Kidney tubule cell (primary cell): Measurements from ENCODE around the gene SPAG16.
"Not testable (repeated sequence)": the region's sequence is repeated elsewhere in the genome, so short reads cannot be mapped to it uniquely, and the experiment has no call there.

Experiments used
- DNase-seq: peaks from one replicate; pipeline ENCODE4 v3.0.0-alpha.2; 2018; ENCODE audit warnings: low spot score

Gene SPAG16

DNA sequence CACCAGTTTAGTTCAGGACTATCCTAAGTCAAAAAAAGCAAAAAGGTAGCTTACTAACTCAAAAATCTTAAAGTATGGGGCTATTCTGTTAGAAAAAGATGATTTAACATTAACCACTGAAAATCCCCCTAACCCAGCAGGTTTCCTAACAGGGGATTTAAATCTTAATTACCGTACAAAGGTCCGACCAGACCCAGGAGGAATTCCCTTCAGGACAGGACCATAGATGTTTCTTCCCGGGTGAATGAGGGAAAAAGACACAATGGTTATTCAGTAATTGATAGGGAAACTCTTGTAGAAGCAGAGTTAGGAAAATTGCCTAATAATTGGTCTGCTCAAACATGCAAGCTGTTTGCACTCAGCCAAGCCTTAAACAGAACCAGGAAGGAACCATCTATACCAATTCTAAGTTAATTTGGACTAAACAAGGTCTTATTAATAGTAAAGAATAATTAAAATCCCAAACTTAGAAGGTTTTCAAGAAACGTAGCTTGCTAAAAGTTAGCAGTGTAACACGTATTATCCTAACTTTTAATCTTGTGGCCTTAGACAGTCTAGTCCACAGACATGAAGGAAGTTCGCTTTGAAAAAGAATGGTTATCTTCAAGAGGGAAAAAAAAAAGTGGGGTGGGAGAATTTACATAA lies 124.3 kb downstream of the SPAG16 start:
- not testable (repeated sequence) for DNase-seq

- DNase-seq: not testable (repeated sequence)
Measured at GRCh38 chr2:213410687-213411086, 126.4 kb downstream of the SPAG16 start.

DNA sequence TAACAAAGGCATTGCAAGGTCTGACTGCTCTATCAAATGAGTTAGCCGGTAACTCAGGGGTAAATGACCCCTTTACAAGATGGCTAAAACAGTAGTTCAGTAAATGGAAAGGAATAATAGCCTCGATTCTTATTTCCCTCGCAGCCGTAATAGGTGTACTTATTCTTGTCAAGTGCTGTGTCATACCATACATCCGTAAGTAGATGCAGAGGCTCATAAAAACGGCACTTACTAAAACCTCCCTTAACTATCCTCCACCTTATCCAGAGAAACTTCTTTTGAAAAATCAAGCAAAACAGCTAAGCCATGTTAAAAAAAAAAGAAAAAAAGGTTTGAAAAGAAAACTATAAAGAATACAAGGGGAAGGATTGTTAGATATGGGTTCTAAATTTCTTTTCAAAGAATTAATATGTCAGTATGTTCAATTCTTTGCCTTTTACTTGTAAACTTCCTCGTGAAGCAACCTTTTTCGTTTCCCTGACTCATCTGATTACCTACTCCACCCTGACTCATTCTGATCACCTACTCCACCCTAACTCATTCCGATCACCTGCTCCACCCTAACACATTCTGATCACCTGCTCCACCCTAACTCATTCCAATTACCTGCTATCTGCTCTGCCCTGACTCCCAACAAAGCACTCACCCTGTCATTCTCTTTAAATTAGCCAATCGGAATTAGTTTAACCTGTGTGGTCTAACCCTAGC lies 127.5 kb downstream of the SPAG16 start:
- DNase-seq: peak; percentile 23

DNA sequence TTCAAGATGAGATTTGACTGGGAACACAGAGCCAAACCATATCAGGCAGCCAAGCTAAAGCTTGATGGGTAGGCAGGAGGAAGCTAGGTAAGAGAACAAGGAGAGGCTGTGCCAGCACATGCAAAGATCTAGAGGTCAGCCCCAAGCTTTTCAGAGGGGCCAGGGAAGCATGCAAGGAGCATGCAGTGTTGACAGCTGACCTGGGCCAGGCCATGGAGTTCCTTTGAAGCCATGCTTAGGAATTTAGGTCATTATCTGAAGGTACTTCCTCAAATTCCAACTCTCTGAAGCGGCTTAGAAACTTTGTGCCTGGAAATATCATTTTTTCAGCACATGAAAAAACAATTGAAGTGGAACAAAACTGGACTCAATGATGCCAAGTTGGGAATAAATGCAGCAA lies 130.8 kb downstream of the SPAG16 start:
- DNase-seq: no peak

DNA sequence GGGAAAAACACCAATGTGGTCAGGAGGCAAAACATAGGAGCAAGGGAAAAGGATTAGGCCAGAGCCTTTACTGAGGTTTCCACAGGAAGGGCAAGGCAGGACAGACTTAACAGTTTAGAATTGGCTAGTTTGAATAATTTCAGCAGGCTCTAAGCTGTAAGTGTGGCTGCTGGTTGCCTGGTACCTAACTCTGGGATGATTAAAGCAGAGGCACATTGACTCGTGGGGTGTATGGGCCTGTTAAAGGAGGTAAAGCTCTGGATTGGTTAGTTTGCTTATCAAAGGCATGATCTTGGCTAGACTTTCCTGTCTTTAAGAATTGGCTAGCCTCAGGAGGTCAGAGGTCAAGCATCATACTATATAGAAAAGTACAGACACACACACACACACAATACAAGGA lies 132.6 kb downstream of the SPAG16 start:
- no peak for DNase-seq

- DNase-seq: no peak
Measured at GRCh38 chr2:213419980-213420379, 135.7 kb downstream of the SPAG16 start.

DNA sequence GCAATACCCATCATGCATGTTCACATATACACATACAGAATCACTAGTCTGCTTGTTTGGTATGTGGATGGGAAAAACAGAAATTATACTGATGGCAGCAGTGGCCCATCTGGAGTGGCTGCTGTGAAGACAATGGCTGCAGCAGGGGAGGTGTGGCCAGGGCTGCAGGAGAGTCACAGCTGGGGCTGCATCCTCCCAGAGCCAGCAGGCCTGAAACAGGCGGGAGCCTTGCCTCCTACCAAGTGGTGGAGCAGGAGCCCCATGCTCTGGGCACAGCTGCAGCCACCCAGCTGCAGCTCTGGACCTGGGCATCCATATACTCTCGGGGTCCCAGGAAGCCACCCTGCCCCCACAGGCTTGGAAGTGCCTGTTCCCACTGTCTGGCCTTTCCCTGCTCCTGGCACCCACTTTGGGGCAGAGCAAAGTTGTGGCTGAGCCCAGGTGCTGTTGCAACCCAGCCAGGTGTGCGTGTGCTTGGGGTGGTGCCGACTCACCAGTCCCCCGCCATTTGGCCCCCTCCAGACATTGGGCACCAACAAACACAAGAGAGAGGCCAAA lies 136.6 kb downstream of the SPAG16 start:
- DNase-seq: no peak

- DNase-seq: no peak
Measured at GRCh38 chr2:213422211-213422610, 137.9 kb downstream of the SPAG16 start.

DNA sequence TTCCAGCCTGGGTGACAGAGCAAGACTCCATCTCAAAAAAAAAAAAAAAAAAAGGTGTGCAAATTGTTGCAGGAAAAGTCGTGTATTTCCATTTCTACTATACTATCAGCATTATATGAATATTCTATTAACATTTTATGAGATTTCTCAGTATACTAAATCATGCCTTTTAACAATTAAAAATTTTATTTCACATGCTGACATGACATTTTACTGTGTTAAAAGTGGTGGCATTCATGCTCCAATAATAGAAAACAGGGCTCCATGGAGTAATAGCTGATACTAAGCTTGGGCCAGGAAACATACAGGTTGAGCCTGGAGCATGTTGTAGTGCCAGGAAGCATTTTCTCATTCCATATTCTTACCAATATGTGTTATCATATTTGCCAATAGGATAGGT lies 141.4 kb downstream of the SPAG16 start:
- no peak for DNase-seq

DNA sequence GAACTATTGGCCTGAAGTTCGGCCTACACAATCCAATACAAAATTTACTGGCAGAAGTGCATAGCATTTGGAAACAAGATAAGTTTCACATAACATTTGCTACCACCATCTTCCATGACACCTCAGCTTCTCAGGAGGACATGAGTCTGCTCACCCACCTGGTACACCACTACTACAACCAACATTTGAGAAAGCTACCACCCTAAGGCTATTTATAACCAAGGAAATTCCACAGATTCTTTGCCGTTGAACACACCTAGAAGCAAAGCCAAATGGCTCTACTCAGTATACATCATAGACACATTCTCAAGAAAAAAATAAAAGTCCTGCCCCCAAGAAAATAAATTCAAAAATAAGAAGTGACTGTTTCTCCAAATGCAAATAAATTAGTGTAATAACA lies 145.3 kb downstream of the SPAG16 start:
- DNase-seq: peak; percentile 82

DNA sequence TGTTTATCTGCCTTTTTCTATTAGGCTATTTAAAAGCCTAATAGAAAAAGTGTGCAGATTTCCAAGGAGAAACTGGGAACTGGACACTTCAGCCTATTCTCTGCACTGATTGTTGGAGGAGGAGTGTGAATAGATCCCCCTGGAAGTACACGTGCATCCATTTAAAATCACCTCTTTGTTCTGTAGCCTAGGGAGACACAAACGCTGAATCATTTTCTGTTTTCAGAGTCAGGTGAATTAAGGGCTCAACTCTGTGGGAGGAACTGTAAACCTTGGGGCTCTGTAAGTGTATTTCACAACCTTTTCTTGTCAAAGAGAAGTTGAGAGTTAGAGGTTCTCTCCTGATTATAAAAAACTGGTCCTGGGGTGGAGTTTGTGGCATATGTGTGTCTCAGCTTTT lies 159.7 kb downstream of the SPAG16 start:
- DNase-seq: no peak

DNA sequence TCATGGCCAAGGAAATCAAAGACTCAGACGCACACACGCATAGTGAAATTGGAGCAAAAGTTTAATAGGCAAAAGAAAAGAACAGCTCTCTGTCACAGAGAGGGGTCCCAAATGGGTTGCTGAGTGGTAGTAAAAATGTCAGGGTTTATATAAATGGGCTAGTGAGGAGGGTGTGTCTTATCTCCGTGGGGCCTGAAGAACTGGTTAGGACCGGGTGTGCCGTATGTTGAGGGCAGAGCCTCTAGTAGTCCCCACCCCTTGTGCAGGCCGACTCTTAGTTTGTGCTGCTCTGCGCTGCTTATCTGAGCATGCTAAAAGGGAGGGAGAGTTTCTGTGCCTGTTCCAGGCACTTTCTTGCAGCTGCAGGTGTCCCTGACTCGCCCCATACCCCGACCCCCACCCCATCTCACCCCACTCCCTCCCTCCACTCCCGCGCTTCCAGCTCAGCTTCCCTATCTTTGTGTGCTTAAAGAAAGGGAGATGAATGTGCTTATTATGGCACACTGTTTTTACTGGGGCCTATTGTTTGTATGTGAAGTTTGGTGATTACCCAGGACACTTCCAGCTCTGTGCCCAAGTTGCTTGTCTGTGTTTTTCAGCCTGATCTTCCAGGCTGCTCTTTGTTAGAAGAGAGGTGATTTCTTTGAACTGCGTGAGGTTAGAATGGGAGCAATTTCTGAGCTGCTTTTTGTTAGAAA lies 167.4 kb downstream of the SPAG16 start:
- no peak for DNase-seq

DNA sequence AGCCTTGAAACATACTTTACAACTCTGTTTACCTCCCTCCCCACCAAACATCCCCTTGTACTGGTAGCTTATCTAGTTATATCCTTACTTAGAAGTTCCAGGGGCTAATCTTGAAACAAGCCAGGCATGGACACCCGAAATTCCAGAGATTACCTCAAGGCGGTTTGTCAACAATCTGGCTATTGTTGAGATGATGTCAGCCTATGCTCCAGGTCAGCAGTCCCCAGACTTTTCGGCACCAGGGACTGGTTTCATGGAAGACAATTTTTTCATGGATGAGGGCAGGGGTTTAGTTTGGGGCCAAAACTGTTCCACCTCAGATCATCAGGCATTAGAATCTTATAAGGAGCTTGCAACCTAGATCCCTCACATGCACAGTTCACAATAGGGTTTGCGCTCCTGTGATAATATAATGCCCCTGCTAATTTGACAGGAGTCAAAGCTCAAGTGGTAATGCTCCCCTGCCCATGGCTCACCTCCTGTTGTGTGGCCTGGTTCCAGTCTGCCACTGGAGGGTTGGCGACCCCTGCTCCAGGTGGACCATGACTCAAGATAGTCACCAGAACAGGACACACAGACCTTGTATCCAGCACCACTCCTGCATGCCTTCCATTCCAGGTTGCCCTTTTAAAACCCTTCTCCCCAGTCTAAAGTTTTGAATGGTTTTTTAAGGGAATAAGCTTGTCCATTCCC lies 171.2 kb downstream of the SPAG16 start:
- DNase-seq: peak; percentile 63

- DNase-seq: no peak
Measured at GRCh38 chr2:213475433-213475832, 191.2 kb downstream of the SPAG16 start.

DNA sequence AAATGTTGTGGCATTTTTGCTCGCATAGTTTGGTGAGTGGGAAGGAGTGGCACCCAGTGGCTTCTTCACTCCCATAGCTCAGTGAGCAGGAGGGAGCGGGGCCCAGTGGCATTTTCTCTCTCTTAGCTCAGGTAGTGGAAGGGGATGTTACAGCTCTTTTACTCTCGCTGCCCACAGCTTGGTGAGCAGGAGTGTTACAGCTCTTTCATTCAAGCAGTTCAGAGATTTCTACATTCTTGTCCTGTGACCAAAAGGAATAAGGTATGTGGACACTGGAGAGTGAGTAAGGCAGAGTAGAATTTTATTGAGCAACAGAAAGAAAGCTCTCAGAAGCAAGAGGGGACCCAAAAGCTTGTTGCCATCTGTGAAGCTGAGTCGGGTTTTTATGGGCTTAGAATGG lies 192.4 kb downstream of the SPAG16 start:
- DNase-seq: peak; percentile 58

DNA sequence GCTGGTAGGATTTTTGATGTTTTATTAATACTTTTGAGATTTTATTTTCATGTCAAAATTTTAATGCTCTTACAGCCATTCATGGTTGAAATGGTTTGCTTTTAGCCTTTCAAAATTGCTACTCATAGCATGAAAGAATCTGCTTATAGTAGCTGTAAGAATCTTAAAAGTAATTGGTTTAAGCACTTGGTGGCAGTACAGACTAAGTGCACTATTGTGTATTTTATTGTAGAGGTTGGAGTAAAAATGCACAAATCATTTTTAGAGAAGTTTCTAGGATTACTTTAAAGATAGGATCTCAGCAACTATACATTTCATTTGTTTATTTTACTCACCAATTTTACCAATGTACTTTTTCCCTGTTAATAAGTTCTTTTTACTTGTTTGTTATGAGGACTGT lies 205.8 kb downstream of the SPAG16 start:
- DNase-seq: no peak

GRCh38 chr2:213491376-213491775 lies 207.1 kb downstream of the SPAG16 start:
- no peak for DNase-seq

GRCh38 chr2:213496226-213496625 lies 212.0 kb downstream of the SPAG16 start:
- DNase-seq: no peak

GRCh38 chr2:213500881-213501280 lies 216.6 kb downstream of the SPAG16 start:
- no peak for DNase-seq

DNA sequence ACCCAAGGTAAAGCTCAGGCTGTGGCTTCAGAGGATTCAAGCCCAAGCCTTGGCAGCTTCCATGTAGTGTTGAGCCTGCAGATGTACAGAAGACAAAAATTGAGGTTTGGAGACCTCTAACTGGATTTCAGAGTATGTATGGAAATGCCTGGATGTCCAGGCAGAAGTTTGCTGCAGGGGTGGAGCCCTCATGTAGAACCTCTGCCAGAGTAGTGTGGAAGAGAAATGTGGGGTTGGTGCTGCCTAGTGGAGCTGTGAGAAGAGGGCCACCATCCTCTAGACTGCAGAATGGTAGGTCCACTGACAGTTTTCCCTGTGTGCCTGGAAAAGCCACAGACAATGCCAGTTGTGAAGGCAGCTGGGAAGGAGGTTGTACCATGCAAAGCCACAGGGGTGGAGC lies 239.9 kb downstream of the SPAG16 start:
- no peak for DNase-seq

DNA sequence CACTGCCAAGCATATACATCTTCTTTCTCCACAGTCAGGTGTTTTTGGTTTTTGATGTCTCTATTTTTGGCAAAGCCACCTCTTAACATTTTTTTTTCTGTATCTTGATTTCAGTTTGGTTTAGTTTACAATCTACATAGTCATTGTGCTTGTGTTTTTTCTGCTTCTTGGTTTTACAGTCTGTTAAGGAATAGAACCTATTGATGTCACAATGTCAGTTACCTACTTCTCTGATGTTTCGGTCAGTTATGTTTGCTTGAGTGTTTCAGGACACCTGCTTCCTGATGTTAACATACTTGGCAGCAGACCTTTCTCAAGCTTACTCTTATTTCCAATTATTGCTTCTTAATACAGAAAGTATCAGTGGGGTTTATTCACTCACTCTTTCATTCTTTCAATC lies 253.3 kb downstream of the SPAG16 start:
- no peak for DNase-seq

DNA sequence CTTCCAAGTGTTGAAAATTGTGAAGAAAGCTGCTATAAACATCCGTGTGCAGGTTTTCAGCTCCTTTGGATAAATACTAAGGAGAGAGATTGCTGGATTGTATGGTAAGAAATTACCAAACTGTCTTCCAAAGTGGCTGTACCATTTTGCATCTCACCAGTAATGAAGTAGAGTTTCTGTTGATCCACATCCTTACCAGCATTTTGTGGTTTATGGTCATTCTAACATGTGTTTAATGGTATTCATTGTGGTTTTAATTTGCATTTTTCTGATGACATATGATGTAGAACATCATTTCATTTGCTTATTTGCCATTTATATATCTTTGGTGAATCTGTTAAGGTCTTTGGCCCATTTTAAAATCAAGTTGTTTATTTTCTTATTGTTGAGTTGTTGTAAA lies 260.7 kb downstream of the SPAG16 start:
- no peak for DNase-seq
